SH-SY5Y (cell line): Measurements from ENCODE around the gene KLHDC1.

Source experiments
- GATA2 ChIP-seq: IDR thresholded peaks from 2 replicates; pipeline ENCODE4 v1.6.1; 2011; ENCODE audit warnings: mild to moderate bottlenecking, low read depth, low read length
- GATA3 ChIP-seq: IDR thresholded peaks from 2 replicates; pipeline ENCODE4 v1.6.1; 2011; ENCODE audit warnings: low read depth, mild to moderate bottlenecking, low read length, moderate library complexity

DNA sequence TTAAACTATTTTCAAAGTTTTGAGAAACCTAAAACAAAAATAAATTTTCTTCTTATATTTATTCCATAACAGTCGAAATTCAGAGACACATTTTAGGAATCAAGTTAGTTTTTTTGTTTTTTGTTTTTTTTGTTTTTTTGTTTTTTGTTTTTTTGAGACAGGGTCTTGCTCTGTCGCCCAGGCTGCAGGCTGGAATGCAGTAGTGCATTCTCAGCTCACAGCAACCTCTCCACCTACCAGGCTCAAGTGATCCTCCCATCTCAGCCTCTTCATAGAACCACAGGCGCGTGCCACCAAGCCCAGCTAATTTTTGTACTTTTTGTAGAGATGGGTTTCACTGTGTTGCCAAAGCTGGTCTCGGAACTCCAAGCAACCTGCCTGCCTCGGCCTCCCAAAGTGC is 39.4 kb upstream of the KLHDC1 start:
- TF ChIP-seq GATA3: no peak
- TF ChIP-seq GATA2: no peak
